Epithelial cell of umbilical artery (primary cell): ENCODE data around the gene NCAM1. TPM values are rescaled to one million over a fixed set of nuclear protein-coding genes. Genes with fewer than 3 reads are reported as not detected.

Experiments used
- total RNA-seq: library from RNA; depleted of rRNA; stranded (reverse); fragments of >200 nt; gene quantifications from 2 replicates; pipeline ENCODE4 v1.2.3, GENCODE V29; 2014

The NCAM1 gene
- not detected in 2 replicates for total RNA-seq

DNA sequence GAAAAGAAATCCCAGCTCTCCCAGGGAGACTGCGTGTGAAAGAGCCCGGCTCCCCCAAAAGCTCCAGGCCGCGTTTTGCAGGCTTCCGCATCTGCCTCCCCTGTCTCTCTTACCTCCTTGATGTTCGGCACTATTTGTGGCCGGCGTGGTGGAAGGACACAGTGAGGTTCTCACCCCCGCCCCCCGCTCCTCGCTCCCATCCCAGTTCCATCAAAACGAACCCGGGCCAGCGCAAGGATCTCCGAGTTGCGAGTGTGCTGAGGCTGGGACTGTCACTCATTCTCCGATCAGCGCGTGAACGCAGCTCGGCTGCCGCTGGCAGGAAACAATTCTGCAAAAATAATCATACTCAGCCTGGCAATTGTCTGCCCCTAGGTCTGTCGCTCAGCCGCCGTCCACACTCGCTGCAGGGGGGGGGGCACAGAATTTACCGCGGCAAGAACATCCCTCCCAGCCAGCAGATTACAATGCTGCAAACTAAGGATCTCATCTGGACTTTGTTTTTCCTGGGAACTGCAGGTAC is at the start of gene NCAM1:
Gene NCAM1, plus strand, starts transcription at position 275 of the 523 bp plus-strand sequence.

DNA sequence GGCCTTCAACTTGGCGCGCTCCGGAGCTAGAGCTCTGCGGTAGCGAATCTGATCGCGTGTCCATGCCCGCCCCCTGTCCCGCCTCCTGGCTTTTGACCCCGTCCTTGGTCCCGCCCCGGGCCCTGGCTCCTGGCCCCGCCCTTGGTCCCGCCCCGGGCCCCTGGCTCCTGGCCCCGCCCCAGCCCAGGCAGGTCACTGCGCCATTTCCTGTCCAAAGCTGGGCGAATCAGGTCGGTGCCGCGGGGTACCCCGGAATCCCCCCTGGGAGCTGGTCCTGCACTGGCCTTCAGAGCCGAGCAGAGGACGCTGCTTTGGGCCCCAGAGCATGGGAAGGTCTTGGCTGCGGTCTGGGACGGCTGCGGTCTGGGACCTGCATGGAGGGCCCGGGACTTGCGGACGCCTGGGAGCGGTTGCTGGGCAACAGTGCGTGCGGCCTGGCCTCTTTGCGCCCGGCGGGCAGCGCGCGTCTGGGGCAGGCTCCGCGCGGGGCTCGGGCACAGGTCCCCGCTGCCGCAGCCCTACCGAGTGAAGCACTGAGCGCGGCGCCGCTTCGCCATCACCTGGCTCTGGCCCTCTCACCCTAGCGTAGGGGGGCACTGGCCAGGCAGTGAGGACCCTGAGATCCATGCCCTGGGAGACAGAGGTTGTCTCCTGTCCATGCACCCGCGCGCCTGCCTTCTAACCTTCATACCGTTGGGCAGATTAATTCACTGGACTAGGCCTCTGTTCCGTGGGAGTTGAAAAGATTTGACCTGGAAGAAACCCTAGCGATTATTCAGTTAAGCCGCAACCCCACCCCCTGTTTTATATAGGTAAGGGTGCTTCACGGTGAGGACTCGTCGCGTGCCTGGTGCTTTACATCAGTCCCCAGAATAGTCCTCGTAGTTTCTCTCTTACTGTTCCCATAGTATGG is 353.4 kb downstream of the NCAM1 start, which contains the start of gene TTC12:
Gene TTC12, plus strand, starts transcription at position 195 of the 913 bp plus-strand sequence. CDS start 1,675 bp downstream, outside the sequence.

